DOHH2 (cell line): ENCODE results near the gene EEPD1.

Experiments used
- EZH2phosphoT487 ChIP-seq: fragments of 200-600 bp; sonication (generic); IDR thresholded peaks from 2 replicates; pipeline ENCODE4 v1.6.1; 2017; ENCODE audit warnings: borderline replicate concordance, mild to moderate bottlenecking, antibody characterized with exemption, low read length, moderate library complexity, mixed read lengths
- TF ChIP-seq, protein P1 (sequence below): fragments of 200-600 bp; sonication (generic); IDR thresholded peaks from one replicate; pipeline ENCODE4 v1.5.1; 2014; ENCODE audit warnings: antibody characterized with exemption, mild to moderate bottlenecking, low read depth, low read length; ENCODE audit not compliant: poor library complexity, severe bottlenecking

DNA sequence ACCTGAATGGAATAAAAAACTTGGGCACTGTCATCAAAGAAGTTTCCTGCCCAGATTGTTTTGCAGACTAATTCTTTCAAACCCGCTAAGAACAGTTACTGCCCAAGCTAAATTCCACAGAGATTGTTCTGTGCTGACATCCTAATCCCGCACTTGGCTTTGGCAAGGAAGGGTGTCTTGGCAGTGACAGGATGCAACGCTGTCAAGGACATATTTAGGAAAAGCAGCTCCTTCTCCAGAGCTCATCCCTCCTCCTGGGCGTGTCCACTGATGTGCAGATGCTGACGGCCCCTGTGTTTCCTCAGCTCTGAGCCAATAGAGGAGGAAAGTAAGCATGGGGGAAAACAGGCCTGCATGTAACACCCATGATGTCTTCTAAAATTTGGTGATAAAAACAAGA lies 74.2 kb downstream of the EEPD1 start:
- TF ChIP-seq, protein P1, sequence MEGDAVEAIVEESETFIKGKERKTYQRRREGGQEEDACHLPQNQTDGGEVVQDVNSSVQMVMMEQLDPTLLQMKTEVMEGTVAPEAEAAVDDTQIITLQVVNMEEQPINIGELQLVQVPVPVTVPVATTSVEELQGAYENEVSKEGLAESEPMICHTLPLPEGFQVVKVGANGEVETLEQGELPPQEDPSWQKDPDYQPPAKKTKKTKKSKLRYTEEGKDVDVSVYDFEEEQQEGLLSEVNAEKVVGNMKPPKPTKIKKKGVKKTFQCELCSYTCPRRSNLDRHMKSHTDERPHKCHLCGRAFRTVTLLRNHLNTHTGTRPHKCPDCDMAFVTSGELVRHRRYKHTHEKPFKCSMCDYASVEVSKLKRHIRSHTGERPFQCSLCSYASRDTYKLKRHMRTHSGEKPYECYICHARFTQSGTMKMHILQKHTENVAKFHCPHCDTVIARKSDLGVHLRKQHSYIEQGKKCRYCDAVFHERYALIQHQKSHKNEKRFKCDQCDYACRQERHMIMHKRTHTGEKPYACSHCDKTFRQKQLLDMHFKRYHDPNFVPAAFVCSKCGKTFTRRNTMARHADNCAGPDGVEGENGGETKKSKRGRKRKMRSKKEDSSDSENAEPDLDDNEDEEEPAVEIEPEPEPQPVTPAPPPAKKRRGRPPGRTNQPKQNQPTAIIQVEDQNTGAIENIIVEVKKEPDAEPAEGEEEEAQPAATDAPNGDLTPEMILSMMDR, result no peak
- TF ChIP-seq EZH2phosphoT487, result no peak
